NB4 (cell line): ENCODE measurements around the gene UBIAD1.

Source experiments
- TF ChIP-seq, protein P1 (sequence below): IDR thresholded peaks from one replicate; pipeline ENCODE4 v1.5.1; 2012; ENCODE audit warnings: low read depth, low read length
- TF ChIP-seq, protein P2 (sequence below): IDR thresholded peaks from 2 replicates; pipeline ENCODE4 v1.6.1; 2011; ENCODE audit warnings: low read depth, low read length

DNA sequence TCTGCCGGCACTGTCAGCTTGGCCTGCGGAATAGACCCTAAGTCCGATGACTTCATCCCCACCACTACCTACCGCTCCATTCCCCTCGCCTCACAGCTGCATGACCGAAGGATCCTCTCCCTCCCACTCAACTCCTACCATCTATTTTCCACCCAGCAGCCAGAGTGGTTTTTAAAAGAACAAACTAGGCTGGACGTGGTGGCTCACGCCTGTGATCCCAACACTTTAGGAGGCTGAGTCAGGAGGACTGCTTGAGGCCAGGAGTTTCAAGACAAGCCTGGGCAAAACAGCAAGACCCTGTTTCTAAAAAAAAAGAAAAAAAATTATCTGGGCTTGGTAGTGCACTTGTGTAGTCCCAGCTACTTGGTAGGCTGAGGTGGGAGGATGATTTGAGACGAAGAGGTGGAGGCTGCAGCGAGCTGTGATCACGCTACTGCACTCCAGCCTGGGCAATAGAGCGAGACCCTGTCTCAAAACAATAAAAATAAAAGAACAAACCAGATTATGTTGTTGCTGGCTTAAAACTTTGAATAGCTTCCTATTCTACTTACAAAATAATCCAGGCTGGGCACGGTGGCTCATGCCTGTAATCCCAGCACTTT lies 59.0 kb downstream of the UBIAD1 start:
- TF ChIP-seq, protein P1, sequence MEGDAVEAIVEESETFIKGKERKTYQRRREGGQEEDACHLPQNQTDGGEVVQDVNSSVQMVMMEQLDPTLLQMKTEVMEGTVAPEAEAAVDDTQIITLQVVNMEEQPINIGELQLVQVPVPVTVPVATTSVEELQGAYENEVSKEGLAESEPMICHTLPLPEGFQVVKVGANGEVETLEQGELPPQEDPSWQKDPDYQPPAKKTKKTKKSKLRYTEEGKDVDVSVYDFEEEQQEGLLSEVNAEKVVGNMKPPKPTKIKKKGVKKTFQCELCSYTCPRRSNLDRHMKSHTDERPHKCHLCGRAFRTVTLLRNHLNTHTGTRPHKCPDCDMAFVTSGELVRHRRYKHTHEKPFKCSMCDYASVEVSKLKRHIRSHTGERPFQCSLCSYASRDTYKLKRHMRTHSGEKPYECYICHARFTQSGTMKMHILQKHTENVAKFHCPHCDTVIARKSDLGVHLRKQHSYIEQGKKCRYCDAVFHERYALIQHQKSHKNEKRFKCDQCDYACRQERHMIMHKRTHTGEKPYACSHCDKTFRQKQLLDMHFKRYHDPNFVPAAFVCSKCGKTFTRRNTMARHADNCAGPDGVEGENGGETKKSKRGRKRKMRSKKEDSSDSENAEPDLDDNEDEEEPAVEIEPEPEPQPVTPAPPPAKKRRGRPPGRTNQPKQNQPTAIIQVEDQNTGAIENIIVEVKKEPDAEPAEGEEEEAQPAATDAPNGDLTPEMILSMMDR: no peak
- TF ChIP-seq, protein P2, sequence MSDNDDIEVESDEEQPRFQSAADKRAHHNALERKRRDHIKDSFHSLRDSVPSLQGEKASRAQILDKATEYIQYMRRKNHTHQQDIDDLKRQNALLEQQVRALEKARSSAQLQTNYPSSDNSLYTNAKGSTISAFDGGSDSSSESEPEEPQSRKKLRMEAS: no peak
